HepG2 (cell line): ENCODE results near the gene AGER. TPM values are rescaled to one million over a fixed set of nuclear protein-coding genes. Genes with fewer than 3 reads are reported as not detected.
A peak's percentile ranks its signal among the peaks of the same experiment; 100 is the strongest.

Source experiments
- KAT7 ChIP-seq: IDR thresholded peaks from 2 replicates; pipeline ENCODE4 v1.6.1; 2018; ENCODE audit warnings: borderline replicate concordance, missing compliant biosample characterization
- MEIS1 ChIP-seq: sonication (generic); formaldehyde crosslinking; IDR thresholded peaks from 2 replicates; pipeline ENCODE4 v1.9.0; 2021; ENCODE audit warnings: mild to moderate bottlenecking, missing genetic modification reagents, moderate library complexity, borderline replicate concordance
- NFYB ChIP-seq: sonication (generic); formaldehyde crosslinking; IDR thresholded peaks from 2 replicates; pipeline ENCODE4 v1.4.0; 2020; ENCODE audit warnings: missing genetic modification reagents
- ZFAT ChIP-seq: sonication (generic); formaldehyde crosslinking; conservative IDR thresholded peaks from 2 replicates; pipeline ENCODE4 v1.8.1; 2023; ENCODE audit warnings: missing genetic modification reagents, inconsistent platforms
- ZNF207 ChIP-seq: fragments of 450-650 bp; IDR thresholded peaks from 2 replicates; pipeline ENCODE4 v1.6.1; 2016; ENCODE audit warnings: antibody characterized with exemption, borderline replicate concordance
- ZNF777 ChIP-seq: sonication (generic); formaldehyde crosslinking; IDR thresholded peaks from 2 replicates; pipeline ENCODE4 v1.4.0; 2020; ENCODE audit warnings: missing genetic modification reagents
- ZSCAN12 ChIP-seq: sonication (generic); formaldehyde crosslinking; IDR thresholded peaks from 2 replicates; pipeline ENCODE4 v1.9.0; 2021; ENCODE audit warnings: mild to moderate bottlenecking, missing genetic modification reagents
- ZSCAN9 ChIP-seq: IDR thresholded peaks from 2 replicates; pipeline ENCODE4 v1.6.1; 2016; ENCODE audit warnings: borderline replicate concordance
- polyA plus RNA-seq, 8 experiments: library from polyadenylated mRNA; depleted of rRNA in 3 of 8; stranded (reverse) in 7 of 8; unstranded in 1 of 8; fragments of >200 nt; fragmentation: Illumina TruSeq in 4 of 8; extraction: Trizol in 4 of 8; gene quantifications; 2 replicates each; pipeline versions ENCODE4 v1.2.1 to v1.2.3, GENCODE V29; 2011 to 2016; ENCODE audit warnings: low read depth in 4 of 8, missing spikeins in 1 of 8, mixed read lengths in 1 of 8; ENCODE audit not compliant: insufficient read depth in 1 of 8
- total RNA-seq, 5 experiments: library from RNA; depleted of rRNA; stranded (reverse); fragments of >200 nt; fragmentation: Illumina TruSeq; extraction: Trizol; gene quantifications; 2 replicates each; pipeline ENCODE4 v1.2.3, GENCODE V29; 2016; ENCODE audit warnings: low read depth in 1 of 5
- TF ChIP-seq, protein P1 (sequence below): sonication (generic); formaldehyde crosslinking; IDR thresholded peaks from 2 replicates; pipeline ENCODE4 v1.5.0; 2020; ENCODE audit warnings: mild to moderate bottlenecking, missing genetic modification reagents
- TF ChIP-seq, protein P2 (sequence below): sonication (generic); formaldehyde crosslinking; IDR thresholded peaks from 2 replicates; pipeline ENCODE4 v1.5.1; 2020; ENCODE audit warnings: missing genetic modification reagents, mild to moderate bottlenecking, borderline replicate concordance
- TF ChIP-seq, protein P3 (sequence below): sonication (generic); formaldehyde crosslinking; IDR thresholded peaks from 2 replicates; pipeline ENCODE4 v1.8.0; 2022; ENCODE audit warnings: mild to moderate bottlenecking, missing genetic modification reagents; ENCODE audit not compliant: insufficient replicate concordance
- TF ChIP-seq, protein P4 (sequence below): sonication (generic); formaldehyde crosslinking; IDR thresholded peaks from 2 replicates; pipeline ENCODE4 v1.4.0; 2020; ENCODE audit warnings: missing genetic modification reagents
- TF ChIP-seq, protein P5 (sequence below): sonication (generic); formaldehyde crosslinking; IDR thresholded peaks from 2 replicates; pipeline ENCODE4 v1.8.1; 2023; ENCODE audit warnings: mild to moderate bottlenecking, missing genetic modification reagents
- TF ChIP-seq, protein P6 (sequence below): fragments of 450-650 bp; IDR thresholded peaks from 2 replicates; pipeline ENCODE4 v1.6.1; 2017; ENCODE audit warnings: mild to moderate bottlenecking

Gene AGER
- total and polyA plus RNA-seq, 2 of the 13 experiments (the other 11 are each of a cell fraction or from before 2014, with no cell fraction given), result 1.9 to 5.1 TPM

DNA sequence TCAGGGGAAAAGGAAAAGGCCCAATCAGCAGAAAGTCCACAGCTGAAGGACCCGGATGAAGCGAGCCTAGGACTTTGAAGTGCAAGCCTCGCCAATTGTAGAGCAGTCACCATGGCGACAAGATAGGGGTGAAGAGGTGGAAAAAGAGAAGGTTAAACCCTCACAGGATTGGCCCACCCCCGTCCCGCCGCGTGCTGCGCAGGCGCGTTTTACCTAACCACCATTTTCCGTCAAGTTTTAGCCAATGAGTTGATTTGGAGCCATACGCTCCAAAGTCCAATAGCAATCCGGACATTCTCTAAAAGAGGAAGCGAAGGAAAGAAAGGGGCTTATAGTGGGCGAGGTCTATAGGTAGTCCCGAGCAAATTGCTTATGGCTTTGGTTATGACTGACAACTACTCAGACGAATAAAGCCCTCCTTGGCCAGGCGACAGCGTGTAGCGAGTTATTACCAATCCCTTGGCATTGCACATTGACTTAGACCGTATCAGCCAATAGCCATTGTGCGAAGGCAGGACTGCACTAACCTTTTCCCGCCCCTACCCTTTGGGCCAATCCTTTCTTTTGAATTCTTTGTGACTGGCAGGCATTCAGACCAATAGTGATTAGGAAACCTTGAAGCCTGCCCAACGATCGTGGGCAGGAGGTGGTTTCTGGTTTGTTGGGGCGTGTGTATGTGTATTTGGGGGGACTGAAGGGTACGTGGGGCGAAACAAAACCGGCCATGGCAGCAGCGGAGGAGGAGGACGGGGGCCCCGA, 6.1 kb downstream of the AGER start, which contains the start of gene RNF5 (continued):
- TF ChIP-seq, protein P1, sequence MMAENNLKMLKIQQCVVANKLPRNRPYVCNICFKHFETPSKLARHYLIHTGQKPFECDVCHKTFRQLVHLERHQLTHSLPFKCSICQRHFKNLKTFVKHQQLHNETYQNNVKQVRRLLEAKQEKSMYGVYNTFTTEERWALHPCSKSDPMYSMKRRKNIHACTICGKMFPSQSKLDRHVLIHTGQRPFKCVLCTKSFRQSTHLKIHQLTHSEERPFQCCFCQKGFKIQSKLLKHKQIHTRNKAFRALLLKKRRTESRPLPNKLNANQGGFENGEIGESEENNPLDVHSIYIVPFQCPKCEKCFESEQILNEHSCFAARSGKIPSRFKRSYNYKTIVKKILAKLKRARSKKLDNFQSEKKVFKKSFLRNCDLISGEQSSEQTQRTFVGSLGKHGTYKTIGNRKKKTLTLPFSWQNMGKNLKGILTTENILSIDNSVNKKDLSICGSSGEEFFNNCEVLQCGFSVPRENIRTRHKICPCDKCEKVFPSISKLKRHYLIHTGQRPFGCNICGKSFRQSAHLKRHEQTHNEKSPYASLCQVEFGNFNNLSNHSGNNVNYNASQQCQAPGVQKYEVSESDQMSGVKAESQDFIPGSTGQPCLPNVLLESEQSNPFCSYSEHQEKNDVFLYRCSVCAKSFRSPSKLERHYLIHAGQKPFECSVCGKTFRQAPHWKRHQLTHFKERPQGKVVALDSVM, result no peak
- TF ChIP-seq KAT7 (CRISPR knock-in tag), result no peak
- TF ChIP-seq, protein P2, sequence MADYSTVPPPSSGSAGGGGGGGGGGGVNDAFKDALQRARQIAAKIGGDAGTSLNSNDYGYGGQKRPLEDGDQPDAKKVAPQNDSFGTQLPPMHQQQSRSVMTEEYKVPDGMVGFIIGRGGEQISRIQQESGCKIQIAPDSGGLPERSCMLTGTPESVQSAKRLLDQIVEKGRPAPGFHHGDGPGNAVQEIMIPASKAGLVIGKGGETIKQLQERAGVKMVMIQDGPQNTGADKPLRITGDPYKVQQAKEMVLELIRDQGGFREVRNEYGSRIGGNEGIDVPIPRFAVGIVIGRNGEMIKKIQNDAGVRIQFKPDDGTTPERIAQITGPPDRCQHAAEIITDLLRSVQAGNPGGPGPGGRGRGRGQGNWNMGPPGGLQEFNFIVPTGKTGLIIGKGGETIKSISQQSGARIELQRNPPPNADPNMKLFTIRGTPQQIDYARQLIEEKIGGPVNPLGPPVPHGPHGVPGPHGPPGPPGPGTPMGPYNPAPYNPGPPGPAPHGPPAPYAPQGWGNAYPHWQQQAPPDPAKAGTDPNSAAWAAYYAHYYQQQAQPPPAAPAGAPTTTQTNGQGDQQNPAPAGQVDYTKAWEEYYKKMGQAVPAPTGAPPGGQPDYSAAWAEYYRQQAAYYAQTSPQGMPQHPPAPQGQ (CRISPR knock-in tag), result no peak
- TF ChIP-seq, protein P3, sequence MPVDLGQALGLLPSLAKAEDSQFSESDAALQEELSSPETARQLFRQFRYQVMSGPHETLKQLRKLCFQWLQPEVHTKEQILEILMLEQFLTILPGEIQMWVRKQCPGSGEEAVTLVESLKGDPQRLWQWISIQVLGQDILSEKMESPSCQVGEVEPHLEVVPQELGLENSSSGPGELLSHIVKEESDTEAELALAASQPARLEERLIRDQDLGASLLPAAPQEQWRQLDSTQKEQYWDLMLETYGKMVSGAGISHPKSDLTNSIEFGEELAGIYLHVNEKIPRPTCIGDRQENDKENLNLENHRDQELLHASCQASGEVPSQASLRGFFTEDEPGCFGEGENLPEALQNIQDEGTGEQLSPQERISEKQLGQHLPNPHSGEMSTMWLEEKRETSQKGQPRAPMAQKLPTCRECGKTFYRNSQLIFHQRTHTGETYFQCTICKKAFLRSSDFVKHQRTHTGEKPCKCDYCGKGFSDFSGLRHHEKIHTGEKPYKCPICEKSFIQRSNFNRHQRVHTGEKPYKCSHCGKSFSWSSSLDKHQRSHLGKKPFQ, result no peak
- TF ChIP-seq, protein P4, sequence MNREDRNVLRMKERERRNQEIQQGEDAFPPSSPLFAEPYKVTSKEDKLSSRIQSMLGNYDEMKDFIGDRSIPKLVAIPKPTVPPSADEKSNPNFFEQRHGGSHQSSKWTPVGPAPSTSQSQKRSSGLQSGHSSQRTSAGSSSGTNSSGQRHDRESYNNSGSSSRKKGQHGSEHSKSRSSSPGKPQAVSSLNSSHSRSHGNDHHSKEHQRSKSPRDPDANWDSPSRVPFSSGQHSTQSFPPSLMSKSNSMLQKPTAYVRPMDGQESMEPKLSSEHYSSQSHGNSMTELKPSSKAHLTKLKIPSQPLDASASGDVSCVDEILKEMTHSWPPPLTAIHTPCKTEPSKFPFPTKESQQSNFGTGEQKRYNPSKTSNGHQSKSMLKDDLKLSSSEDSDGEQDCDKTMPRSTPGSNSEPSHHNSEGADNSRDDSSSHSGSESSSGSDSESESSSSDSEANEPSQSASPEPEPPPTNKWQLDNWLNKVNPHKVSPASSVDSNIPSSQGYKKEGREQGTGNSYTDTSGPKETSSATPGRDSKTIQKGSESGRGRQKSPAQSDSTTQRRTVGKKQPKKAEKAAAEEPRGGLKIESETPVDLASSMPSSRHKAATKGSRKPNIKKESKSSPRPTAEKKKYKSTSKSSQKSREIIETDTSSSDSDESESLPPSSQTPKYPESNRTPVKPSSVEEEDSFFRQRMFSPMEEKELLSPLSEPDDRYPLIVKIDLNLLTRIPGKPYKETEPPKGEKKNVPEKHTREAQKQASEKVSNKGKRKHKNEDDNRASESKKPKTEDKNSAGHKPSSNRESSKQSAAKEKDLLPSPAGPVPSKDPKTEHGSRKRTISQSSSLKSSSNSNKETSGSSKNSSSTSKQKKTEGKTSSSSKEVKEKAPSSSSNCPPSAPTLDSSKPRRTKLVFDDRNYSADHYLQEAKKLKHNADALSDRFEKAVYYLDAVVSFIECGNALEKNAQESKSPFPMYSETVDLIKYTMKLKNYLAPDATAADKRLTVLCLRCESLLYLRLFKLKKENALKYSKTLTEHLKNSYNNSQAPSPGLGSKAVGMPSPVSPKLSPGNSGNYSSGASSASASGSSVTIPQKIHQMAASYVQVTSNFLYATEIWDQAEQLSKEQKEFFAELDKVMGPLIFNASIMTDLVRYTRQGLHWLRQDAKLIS (CRISPR knock-in tag), result no peak
- no peak; the same call in 1 of the 2 replicates for TF ChIP-seq ZSCAN9 (CRISPR knock-in tag)
- peak; percentile 92 for TF ChIP-seq NFYB
- no peak for TF ChIP-seq ZSCAN12 (CRISPR knock-in tag)
- TF ChIP-seq, protein P5, sequence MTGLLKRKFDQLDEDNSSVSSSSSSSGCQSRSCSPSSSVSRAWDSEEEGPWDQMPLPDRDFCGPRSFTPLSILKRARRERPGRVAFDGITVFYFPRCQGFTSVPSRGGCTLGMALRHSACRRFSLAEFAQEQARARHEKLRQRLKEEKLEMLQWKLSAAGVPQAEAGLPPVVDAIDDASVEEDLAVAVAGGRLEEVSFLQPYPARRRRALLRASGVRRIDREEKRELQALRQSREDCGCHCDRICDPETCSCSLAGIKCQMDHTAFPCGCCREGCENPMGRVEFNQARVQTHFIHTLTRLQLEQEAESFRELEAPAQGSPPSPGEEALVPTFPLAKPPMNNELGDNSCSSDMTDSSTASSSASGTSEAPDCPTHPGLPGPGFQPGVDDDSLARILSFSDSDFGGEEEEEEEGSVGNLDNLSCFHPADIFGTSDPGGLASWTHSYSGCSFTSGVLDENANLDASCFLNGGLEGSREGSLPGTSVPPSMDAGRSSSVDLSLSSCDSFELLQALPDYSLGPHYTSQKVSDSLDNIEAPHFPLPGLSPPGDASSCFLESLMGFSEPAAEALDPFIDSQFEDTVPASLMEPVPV, result no peak
- TF ChIP-seq, protein P6, sequence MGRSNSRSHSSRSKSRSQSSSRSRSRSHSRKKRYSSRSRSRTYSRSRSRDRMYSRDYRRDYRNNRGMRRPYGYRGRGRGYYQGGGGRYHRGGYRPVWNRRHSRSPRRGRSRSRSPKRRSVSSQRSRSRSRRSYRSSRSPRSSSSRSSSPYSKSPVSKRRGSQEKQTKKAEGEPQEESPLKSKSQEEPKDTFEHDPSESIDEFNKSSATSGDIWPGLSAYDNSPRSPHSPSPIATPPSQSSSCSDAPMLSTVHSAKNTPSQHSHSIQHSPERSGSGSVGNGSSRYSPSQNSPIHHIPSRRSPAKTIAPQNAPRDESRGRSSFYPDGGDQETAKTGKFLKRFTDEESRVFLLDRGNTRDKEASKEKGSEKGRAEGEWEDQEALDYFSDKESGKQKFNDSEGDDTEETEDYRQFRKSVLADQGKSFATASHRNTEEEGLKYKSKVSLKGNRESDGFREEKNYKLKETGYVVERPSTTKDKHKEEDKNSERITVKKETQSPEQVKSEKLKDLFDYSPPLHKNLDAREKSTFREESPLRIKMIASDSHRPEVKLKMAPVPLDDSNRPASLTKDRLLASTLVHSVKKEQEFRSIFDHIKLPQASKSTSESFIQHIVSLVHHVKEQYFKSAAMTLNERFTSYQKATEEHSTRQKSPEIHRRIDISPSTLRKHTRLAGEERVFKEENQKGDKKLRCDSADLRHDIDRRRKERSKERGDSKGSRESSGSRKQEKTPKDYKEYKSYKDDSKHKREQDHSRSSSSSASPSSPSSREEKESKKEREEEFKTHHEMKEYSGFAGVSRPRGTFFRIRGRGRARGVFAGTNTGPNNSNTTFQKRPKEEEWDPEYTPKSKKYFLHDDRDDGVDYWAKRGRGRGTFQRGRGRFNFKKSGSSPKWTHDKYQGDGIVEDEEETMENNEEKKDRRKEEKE, result no peak
- TF ChIP-seq MEIS1, result 0 out of 2 replicates have a peak, but pooled peaks have one; percentile 15
- TF ChIP-seq ZNF777 (CRISPR knock-in tag), result no peak
- TF ChIP-seq ZNF207, result no peak
- TF ChIP-seq ZFAT, result no peak
